ENCODE results near the gene TRIM17. TPM values are rescaled to one million over a fixed set of nuclear protein-coding genes. Genes with fewer than 3 reads are reported as not detected.

The TRIM17 gene
- total RNA-seq, 2 experiments from 2014 or later, result 0.13 TPM; not detected in 1

GRCh38 chr1:228455715-228456114 is 39.1 kb upstream of the TRIM17 start:
- TF ChIP-seq CTCF (conservative IDR thresholded peaks at IDR 0.05; ENCODE audit: low read length) (peak; percentile 71), EZH2phosphoT487 (IDR thresholded peaks at IDR 0.05; ENCODE audit: borderline replicate concordance, low read depth, low read length) (no peak)
- Histone ChIP-seq H3K9me3 (ENCODE audit: low read length) (no peaks in the 10 kb centered on the region), H3K27ac (ENCODE audit: low read depth, low read length, poor library complexity, severe bottlenecking) (no peak overlapping the region), H4K20me1 (ENCODE audit: insufficient read depth, low read length) (peaks cover 4% of the 10 kb centered on the region), H3K36me3 (ENCODE audit: insufficient read depth, low read length) (peaks cover 4% of the 10 kb centered on the region; the same call in 1 of the 2 replicates), H3K4me3 (ENCODE audit: low read depth, low read length, poor library complexity, severe bottlenecking) (peak overlapping the region; percentile 78), H3K79me2 (ENCODE audit: insufficient read depth, low read depth, low read length) (peaks cover 41% of the 10 kb centered on the region), H2AFZ (ENCODE audit: low read length) (no peak overlapping the region), H3K4me2 (ENCODE audit: low read length) (peak overlapping the region; percentile 80), H3K4me1 (ENCODE audit: insufficient read depth, low read length, poor library complexity, severe bottlenecking) (peaks cover 21% of the 10 kb centered on the region), H3K9me2 (ENCODE audit: insufficient read depth, low read length) (no peaks in the 10 kb centered on the region)
- no TSS peak for BruUV-seq (replicated peaks)
- CTCF ChIA-PET (ENCODE audit: unreplicated experiment), result interaction anchor here (1.1 kb wide), 1 partner anchor 10 kb away, joined by 3 read pairs; no protein-coding TSS in a partner anchor
- DNase-seq (ENCODE audit: low spot score), result peak; percentile 53
- intact Hi-C loops (cut with micrococcal nuclease; ENCODE audit: unreplicated experiment), result loop anchor here (2.0 to 10.0 kb wide), 5 partner anchors 111 to 325 kb away; no protein-coding TSS in a partner anchor
- POLR2A ChIA-PET, result interaction anchor here (0.6 to 7.9 kb wide), 7 partner anchors 9 to 369 kb away, joined by 3 to 74 read pairs (median 3); no protein-coding TSS in a partner anchor

GRCh38 chr1:228454238-228454637 is 37.6 kb upstream of the TRIM17 start:
- CTCF ChIA-PET (ENCODE audit: unreplicated experiment), result no interaction called here
- peaks cover 8% of the 10 kb centered on the region for H3K4me1 ChIP-seq (ENCODE audit: insufficient read depth, low read length, poor library complexity, severe bottlenecking)

More at GRCh38 chr1:228454238-228454637, 37.6 kb upstream of the TRIM17 start:
- TF ChIP-seq CTCF (conservative IDR thresholded peaks at IDR 0.05; ENCODE audit: low read length) (no peak), EZH2phosphoT487 (IDR thresholded peaks at IDR 0.05; ENCODE audit: borderline replicate concordance, low read depth, low read length) (no peak)
- DNase-seq (ENCODE audit: low spot score), result no peak
- peaks cover 4% of the 10 kb centered on the region for H4K20me1 ChIP-seq (ENCODE audit: insufficient read depth, low read length)
- no peak overlapping the region for H3K27ac ChIP-seq (ENCODE audit: low read depth, low read length, poor library complexity, severe bottlenecking)
- POLR2A ChIA-PET, result no interaction called here
- H3K4me2 ChIP-seq (ENCODE audit: low read length), result no peak overlapping the region
- H2AFZ ChIP-seq (ENCODE audit: low read length), result no peak overlapping the region
- BruUV-seq (replicated peaks), result no TSS peak
- H3K9me2 ChIP-seq (ENCODE audit: insufficient read depth, low read length), result no peaks in the 10 kb centered on the region
- H3K36me3 ChIP-seq (ENCODE audit: insufficient read depth, low read length), result peaks cover 4% of the 10 kb centered on the region; the same call in 1 of the 2 replicates
- peaks cover 27% of the 10 kb centered on the region for H3K79me2 ChIP-seq (ENCODE audit: insufficient read depth, low read depth, low read length)
- intact Hi-C loops (cut with micrococcal nuclease; ENCODE audit: unreplicated experiment), result loop anchor here (10.0 kb wide), 1 partner anchor 109 kb away; no protein-coding TSS in a partner anchor
- no peaks in the 10 kb centered on the region for H3K9me3 ChIP-seq (ENCODE audit: low read length)
- no peak overlapping the region for H3K4me3 ChIP-seq (ENCODE audit: low read depth, low read length, poor library complexity, severe bottlenecking)
